ENCODE measurements around the gene PPM1D.

- TF ChIP-seq CTCF (IDR thresholded peaks at IDR 0.05; ENCODE audit: low read depth, low read length) (no peak), POLR2A (IDR thresholded peaks at IDR 0.05; ENCODE audit: extremely low read depth, insufficient read length) (no peak)
Measured at GRCh38 chr17:60645918-60646523, 46.0 kb downstream of the PPM1D start.
